HG02938 (cell line): ENCODE data around the gene LAX1.

Experiments
- ATAC-seq: cut with Tn5 transposase; IDR thresholded peaks from one replicate; pipeline ENCODE4 v1.9.1; 2021; ENCODE audit warnings: mild to moderate bottlenecking, moderate library complexity; ENCODE audit not compliant: unreplicated experiment

Gene LAX1

DNA sequence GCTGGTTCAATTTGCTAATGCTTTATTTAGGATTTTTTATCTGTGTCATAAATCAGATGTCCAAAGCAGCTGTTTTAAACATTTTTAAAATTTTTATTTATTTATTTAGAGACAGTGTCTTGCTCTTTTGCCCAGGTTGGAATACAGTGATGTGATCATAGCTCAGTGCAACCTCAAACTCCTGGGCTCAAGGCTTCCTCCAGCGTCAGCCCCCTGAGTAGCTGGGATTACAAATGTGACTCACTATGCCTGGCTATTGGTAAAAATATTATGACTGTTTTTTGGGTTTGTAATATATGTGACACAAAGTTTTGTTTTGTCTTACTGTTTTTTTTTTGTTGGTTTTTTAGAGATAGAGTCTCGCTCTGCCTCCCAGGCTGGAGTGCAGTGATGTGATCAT, 42.2 kb downstream of the LAX1 start:
- no peak for ATAC-seq

DNA sequence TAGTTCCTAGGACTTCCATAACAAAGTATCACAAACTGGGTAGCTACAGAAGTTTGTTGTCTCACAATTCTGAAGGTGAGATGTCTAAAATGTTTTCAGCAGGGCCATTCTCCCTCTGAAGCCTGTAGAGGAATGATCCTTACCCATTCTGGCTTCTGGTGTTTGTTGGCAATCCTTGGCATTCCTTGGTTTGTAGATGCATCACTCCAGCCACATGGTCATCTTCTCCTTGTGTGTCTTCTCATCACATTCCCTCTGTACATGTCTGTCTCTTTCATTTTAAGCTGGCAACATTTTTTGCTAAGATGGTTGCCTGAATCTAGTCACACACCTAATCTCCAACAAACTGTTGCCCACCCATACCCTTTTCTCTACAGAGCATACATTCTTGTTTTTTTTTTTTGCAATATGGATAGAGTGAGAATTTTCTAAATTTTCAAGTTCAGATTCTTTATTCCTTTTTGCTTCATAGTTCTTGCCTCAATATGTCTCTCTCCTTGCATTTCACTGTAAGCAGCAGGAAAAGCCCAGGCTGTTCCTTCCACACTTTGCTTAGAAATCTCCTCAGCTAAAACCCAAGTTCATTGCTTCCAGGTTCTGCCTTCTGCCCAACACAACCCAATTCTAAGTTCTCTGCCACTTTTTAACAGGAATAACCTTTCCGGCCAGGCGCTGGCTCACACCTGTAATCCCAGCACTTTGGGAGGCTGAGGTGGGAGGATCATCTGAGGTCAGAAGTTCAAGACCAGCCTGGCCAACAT, 48.8 kb downstream of the LAX1 start:
- ATAC-seq, result no peak

DNA sequence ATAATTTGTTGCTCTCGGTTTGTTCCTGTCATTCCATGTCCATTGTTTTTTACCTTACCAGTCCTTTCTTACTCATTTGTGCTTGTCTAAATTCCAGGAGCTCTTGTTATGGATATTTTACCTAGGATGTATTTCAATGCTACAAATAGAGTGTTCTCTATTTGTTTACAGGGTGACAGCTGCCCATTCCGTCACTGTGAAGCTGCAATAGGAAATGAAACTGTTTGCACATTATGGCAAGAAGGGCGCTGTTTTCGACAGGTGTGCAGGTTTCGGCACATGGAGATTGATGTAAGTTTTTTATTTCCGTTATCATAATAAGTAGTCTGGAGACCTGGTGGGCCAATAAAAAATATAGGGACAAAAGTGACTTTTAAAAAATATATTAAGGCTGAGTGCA, 53.4 kb downstream of the LAX1 start:
- no peak for ATAC-seq

DNA sequence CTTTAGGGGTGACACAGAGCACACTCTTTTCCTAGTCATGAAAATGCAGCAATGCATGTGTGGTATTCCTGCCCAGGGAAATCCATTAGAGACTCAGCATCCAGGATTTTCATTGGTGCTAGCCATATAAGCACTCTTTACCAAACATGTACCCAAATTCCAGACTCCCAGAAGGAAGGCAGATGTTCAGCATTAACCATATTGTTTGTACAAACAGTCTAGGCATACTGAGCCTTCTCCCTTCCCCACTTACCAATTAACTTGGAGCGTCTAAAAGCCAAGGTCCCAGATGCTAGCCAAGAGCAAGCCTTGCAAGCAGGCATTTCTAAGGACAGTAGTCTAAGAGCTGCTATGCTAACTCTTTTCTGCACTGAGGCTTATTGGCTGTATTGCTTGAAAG, 58.3 kb downstream of the LAX1 start:
- ATAC-seq, result no peak
